22Rv1 (cell line): ENCODE measurements around the gene GABBR1.

ENCODE experiments used
- CTCF ChIP-seq: fragments of 450-650 bp; IDR thresholded peaks from 2 replicates; pipeline ENCODE4 v1.5.1; 2017; ENCODE audit warnings: mild to moderate bottlenecking
- ZFX ChIP-seq: fragments of 450-650 bp; IDR thresholded peaks from 2 replicates; pipeline ENCODE4 v1.6.1; 2017; ENCODE audit warnings: antibody characterized with exemption, borderline replicate concordance

- no peak for TF ChIP-seq CTCF
- TF ChIP-seq ZFX: no peak
These were observed 35.8 kb downstream of the GABBR1 start for GRCh38 chr6:29597184-29597583.
